Glutamatergic neuron (in vitro differentiated cells): Measurements from ENCODE around the gene RDH12. TPM values are rescaled to one million over a fixed set of nuclear protein-coding genes. Genes with fewer than 3 reads are reported as not detected.
"Not testable (repeated sequence)": the region's sequence is repeated elsewhere in the genome, so short reads cannot be mapped to it uniquely, and the experiment has no call there.

Source experiments
- DNase-seq: peaks from one replicate; pipeline ENCODE4 v3.0.0; 2022
- H3K27ac Mint-ChIP-seq: one replicate; pipeline ENCODE4 v1.8.0; 2020; ENCODE audit warnings: mild to moderate bottlenecking, mixed read lengths, inconsistent platforms; ENCODE audit not compliant: unreplicated experiment
- H3K27me3 Mint-ChIP-seq: one replicate; pipeline ENCODE4 v1.8.0; 2020; ENCODE audit warnings: mild to moderate bottlenecking, moderate library complexity, mixed read lengths, inconsistent platforms; ENCODE audit not compliant: unreplicated experiment
- H3K36me3 Mint-ChIP-seq: one replicate; pipeline ENCODE4 v1.8.0; 2020; ENCODE audit warnings: mild to moderate bottlenecking, mixed read lengths, inconsistent platforms; ENCODE audit not compliant: unreplicated experiment
- H3K4me1 Mint-ChIP-seq: one replicate; pipeline ENCODE4 v1.8.0; 2020; ENCODE audit warnings: mild to moderate bottlenecking, low read depth, mixed read lengths, inconsistent platforms; ENCODE audit not compliant: unreplicated experiment
- H3K4me3 Mint-ChIP-seq: one replicate; pipeline ENCODE4 v1.8.0; 2020; ENCODE audit warnings: mild to moderate bottlenecking, mixed read lengths, inconsistent platforms; ENCODE audit not compliant: unreplicated experiment
- H3K9me3 Mint-ChIP-seq: one replicate; pipeline ENCODE4 v1.8.0; 2020; ENCODE audit warnings: mild to moderate bottlenecking, moderate library complexity, mixed read lengths, inconsistent platforms; ENCODE audit not compliant: unreplicated experiment
- total RNA-seq: library from RNA; stranded (reverse); fragmentation: NEBNext Ultra II Directional; extraction: Animal tissue kit (Norgen Biotek cat#: 25700); gene quantifications from one replicate; pipeline ENCODE4 v1.2.1, GENCODE V29; 2021; ENCODE audit not compliant: unreplicated experiment
- TF ChIP-seq, protein P1 (sequence below): fragments of 200-600 bp; sonication (generic); IDR thresholded peaks from one replicate; pipeline ENCODE4 v1.5.0; 2021; ENCODE audit not compliant: partially characterized antibody, unreplicated experiment

RDH12 gene
- total RNA-seq, 1 donor from 2014 or later, result 0.22 TPM

DNA sequence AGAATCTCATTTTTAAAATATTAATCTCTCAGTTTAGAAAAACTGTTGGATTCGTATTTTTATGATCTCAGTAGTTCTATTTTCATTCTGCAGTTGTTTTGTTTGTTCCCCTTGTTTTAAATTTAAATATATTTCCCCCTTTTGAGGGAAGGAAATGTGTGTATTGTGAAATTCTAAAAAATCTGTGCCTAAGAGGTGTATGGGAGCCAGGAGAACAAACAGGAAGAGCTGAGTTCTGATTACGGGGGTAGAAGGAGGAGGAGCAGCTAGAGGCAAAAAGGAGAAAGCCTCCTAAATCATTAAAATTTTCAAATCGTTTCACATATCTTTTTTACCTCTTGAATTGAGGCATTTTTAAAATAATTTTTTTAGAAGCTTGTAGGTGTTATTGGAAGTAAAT is 2.3 kb downstream of the RDH12 start:
- TF ChIP-seq, protein P1, sequence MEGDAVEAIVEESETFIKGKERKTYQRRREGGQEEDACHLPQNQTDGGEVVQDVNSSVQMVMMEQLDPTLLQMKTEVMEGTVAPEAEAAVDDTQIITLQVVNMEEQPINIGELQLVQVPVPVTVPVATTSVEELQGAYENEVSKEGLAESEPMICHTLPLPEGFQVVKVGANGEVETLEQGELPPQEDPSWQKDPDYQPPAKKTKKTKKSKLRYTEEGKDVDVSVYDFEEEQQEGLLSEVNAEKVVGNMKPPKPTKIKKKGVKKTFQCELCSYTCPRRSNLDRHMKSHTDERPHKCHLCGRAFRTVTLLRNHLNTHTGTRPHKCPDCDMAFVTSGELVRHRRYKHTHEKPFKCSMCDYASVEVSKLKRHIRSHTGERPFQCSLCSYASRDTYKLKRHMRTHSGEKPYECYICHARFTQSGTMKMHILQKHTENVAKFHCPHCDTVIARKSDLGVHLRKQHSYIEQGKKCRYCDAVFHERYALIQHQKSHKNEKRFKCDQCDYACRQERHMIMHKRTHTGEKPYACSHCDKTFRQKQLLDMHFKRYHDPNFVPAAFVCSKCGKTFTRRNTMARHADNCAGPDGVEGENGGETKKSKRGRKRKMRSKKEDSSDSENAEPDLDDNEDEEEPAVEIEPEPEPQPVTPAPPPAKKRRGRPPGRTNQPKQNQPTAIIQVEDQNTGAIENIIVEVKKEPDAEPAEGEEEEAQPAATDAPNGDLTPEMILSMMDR, result no peak
- no peaks in the 10 kb centered on the region for H3K36me3 Mint-ChIP-seq
- no peak overlapping the region for H3K27ac Mint-ChIP-seq
- H3K4me3 Mint-ChIP-seq, result no peak overlapping the region
- H3K27me3 Mint-ChIP-seq, result no peaks in the 10 kb centered on the region
- no peaks in the 10 kb centered on the region for H3K4me1 Mint-ChIP-seq
- H3K9me3 Mint-ChIP-seq, result no peaks in the 10 kb centered on the region
- DNase-seq, result no peak

DNA sequence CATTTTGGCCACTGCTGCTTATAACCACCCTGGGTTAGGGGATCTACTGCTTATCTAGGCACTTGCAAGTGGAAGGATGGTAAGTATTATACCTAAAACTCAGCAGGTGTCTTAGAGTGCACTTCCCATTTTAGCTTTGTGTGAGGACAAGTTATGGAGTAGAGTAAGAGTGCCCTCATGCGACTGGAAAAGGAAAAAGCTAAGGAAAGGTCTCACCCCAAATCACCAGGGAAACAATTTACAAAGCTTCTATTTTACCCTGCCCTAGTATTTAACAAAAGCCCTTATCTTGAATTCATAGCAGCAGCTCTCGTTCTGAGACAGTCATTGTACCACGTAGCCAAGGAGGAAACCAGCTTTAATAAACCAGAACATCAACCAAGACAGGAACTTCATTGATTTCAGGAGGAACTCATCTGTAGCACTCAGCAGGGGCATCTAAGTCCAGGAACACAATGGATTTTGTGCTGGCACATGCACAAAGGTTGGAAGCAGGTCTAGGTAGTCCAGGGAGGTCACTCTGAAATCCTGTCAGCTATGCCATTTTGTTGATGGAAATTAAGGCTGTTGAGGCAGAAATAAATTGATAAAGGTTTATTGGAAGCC is 2.9 kb downstream of the RDH12 start:
- H3K4me1 Mint-ChIP-seq, result no peaks in the 10 kb centered on the region
- TF ChIP-seq, protein P1, result no peak
- no peaks in the 10 kb centered on the region for H3K27me3 Mint-ChIP-seq
- no peak for DNase-seq
- H3K27ac Mint-ChIP-seq, result no peak overlapping the region
- no peaks in the 10 kb centered on the region for H3K36me3 Mint-ChIP-seq
- H3K9me3 Mint-ChIP-seq, result no peaks in the 10 kb centered on the region
- H3K4me3 Mint-ChIP-seq, result no peak overlapping the region

DNA sequence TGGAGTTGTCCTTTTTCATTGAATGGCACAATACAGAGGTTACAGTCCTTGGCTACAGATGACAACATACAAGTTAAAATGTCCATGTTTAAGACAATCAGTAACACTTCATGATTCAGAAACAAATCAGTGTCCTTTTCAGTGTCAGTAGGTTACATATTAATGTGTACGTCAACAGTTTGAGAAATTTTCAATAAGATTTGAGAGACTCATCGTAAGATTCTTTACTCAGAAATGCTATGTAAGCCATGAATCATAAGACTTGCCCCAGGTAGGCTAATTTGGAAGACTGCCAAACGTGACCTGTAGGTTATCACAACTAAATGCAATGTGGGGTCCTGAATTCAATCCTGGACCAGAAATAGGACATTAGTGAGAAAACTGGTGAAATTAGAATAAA is 3.5 kb downstream of the RDH12 start:
- Mint-ChIP-seq H3K4me1 (no peaks in the 10 kb centered on the region), H3K4me3 (no peak overlapping the region), H3K36me3 (peaks cover 5% of the 10 kb centered on the region), H3K9me3 (peaks cover 3% of the 10 kb centered on the region), H3K27me3 (no peaks in the 10 kb centered on the region), H3K27ac (no peak overlapping the region)
- TF ChIP-seq, protein P1, result no peak
- DNase-seq, result no peak

DNA sequence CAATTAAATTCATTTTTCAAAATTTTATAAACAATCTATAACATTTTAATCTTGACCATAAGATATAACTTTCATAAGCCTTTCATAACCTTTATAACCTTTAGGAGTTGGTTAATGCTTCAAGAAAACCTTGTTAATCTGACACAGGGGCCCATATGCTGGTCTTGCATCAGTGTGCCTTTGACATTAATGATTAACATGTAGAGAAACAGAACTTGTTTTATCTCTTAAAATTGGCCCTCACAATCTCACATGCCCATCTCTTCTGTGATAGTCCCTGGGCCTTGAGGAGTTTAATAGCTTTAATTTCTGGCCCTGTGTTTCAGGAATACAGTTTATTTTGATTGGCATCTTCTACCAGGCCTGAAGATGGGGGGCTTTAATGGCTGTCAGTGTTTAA is 7.7 kb downstream of the RDH12 start:
- not testable (repeated sequence) for H3K36me3 Mint-ChIP-seq, DNase-seq, H3K4me3 Mint-ChIP-seq, H3K4me1 Mint-ChIP-seq, H3K27ac Mint-ChIP-seq, H3K27me3 Mint-ChIP-seq, H3K9me3 Mint-ChIP-seq

DNA sequence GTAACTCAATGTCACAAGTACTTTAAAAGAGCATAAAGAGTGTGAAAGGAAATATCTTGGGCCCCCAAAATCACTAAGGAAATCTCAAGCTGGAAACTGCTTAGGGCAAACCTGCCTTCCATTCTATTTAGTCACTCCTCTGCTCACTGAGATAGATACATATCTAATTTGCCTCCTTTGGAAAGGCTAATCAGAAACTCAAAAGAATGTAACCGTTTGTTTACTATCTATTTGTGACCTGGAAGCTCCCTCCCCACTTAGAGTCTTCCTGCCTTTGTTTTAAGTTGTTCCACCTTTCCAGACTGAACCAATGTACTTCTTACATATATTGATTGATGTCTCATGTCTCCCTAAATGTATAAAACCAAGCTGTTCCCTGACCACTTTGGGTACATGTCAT is 8.1 kb downstream of the RDH12 start:
- H3K9me3 Mint-ChIP-seq, H3K36me3 Mint-ChIP-seq, DNase-seq, H3K27me3 Mint-ChIP-seq, H3K27ac Mint-ChIP-seq, H3K4me3 Mint-ChIP-seq, H3K4me1 Mint-ChIP-seq: not testable (repeated sequence)

DNA sequence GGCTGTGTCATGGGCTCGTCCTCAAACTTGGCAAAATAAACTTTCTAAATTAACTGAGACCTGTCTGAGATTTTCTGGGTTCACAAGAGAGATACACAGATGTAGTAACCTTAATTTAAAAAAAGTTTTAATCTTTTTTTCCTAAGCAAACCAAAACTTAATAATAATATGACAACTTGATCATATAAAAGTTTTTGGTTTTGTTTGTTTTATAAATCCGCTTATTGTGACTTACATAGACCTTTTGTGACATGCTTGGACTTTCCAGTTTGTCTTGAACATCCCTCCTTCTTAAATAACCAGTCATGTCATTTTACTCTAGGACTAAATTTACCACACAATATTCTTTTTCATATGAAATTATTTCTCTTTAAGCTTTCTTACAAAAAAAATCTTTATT is 8.5 kb downstream of the RDH12 start:
- no peaks in the 10 kb centered on the region for H3K27me3 Mint-ChIP-seq
- peaks cover 3% of the 10 kb centered on the region for H3K9me3 Mint-ChIP-seq
- H3K4me1 Mint-ChIP-seq, result no peaks in the 10 kb centered on the region
- no peak overlapping the region for H3K27ac Mint-ChIP-seq
- no peak for DNase-seq
- TF ChIP-seq, protein P1, result no peak
- peaks cover 6% of the 10 kb centered on the region for H3K36me3 Mint-ChIP-seq
- no peak overlapping the region for H3K4me3 Mint-ChIP-seq
